A549 (cell line): ENCODE data around the gene OR4B1.

ENCODE experiments used
- EP300 ChIP-seq, 2 experiments: fragments of >200 bp; sonication (Bioruptor Twin); formaldehyde crosslinking; IDR thresholded peaks; 2 replicates in 1 of 2; 3 replicates in 1 of 2; pipeline ENCODE4 v1.6.1; 2016 to 2017
- FOXS1 ChIP-seq: fragments of 250-450 bp; sonication (Bioruptor Pico); IDR thresholded peaks from 2 replicates; pipeline ENCODE4 v1.5.0; 2020; ENCODE audit warnings: mild to moderate bottlenecking, moderate library complexity
- HDAC2 ChIP-seq: fragments of 200-600 bp; sonication (generic); IDR thresholded peaks from 2 replicates; pipeline ENCODE4 v1.6.1; 2016
- JUN ChIP-seq, 2 experiments: fragments of >200 bp; sonication (Bioruptor Twin); formaldehyde crosslinking; IDR thresholded peaks; 2 replicates in 1 of 2; 3 replicates in 1 of 2; pipeline ENCODE4 v1.6.1; 2016 to 2017
- KDM5A ChIP-seq: fragments of 200-600 bp; sonication (generic); IDR thresholded peaks from 2 replicates; pipeline ENCODE4 v1.6.1; 2016; ENCODE audit warnings: antibody characterized with exemption, mild to moderate bottlenecking
- MAFK ChIP-seq: fragments of 450-650 bp; IDR thresholded peaks from 2 replicates; pipeline ENCODE4 v1.6.1; 2014; ENCODE audit not compliant: partially characterized antibody
- NFE2L2 ChIP-seq: fragments of 150-350 bp; conservative IDR thresholded peaks from 2 replicates; pipeline ENCODE4 v1.6.1; 2014; ENCODE audit warnings: low read length
- POLR2A ChIP-seq: IDR thresholded peaks from 2 replicates; pipeline ENCODE4 v1.6.1; 2012; ENCODE audit warnings: mild to moderate bottlenecking, low read length
- RARB ChIP-seq: fragments of 250-450 bp; sonication (Bioruptor Pico); IDR thresholded peaks from 2 replicates; pipeline ENCODE4 v1.8.0; 2021; ENCODE audit warnings: mild to moderate bottlenecking, moderate library complexity
- RFX5 ChIP-seq: fragments of 450-650 bp; IDR thresholded peaks from 2 replicates; pipeline ENCODE4 v1.7.1; 2014; ENCODE audit warnings: antibody characterized with exemption, mild to moderate bottlenecking, moderate library complexity
- SMC3 ChIP-seq: fragments of >200 bp; sonication (Bioruptor Twin); formaldehyde crosslinking; IDR thresholded peaks from 3 replicates; pipeline ENCODE4 v1.6.1; 2018; ENCODE audit warnings: inconsistent platforms
- TF ChIP-seq, protein P1 (sequence below): fragments of >200 bp; sonication (Bioruptor Twin); formaldehyde crosslinking; IDR thresholded peaks from 3 replicates; pipeline ENCODE4 v1.5.1; 2016
- TF ChIP-seq, protein P2 (sequence below): IDR thresholded peaks from 2 replicates; pipeline ENCODE4 v1.6.1; 2012

DNA sequence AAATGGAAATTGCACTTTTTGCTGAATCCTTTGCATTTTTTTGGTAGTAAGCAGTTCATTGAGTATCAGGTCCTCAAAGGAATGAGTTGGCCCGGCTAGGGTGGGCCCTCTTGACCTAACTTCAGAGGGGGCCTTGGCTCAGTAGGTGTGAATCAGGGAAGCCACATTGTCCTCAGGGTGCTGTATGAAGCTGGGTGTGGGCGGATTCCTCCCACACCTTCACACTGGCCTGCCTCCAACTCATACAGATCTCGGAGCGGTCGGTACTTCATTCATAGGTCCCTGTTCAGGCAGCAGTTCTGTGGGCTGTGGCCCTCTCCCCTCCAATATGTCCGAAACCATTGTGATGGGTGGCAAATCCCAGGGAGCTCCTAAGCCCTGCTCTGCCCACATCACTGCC is 47.4 kb upstream of the OR4B1 start:
- TF ChIP-seq, protein P1, sequence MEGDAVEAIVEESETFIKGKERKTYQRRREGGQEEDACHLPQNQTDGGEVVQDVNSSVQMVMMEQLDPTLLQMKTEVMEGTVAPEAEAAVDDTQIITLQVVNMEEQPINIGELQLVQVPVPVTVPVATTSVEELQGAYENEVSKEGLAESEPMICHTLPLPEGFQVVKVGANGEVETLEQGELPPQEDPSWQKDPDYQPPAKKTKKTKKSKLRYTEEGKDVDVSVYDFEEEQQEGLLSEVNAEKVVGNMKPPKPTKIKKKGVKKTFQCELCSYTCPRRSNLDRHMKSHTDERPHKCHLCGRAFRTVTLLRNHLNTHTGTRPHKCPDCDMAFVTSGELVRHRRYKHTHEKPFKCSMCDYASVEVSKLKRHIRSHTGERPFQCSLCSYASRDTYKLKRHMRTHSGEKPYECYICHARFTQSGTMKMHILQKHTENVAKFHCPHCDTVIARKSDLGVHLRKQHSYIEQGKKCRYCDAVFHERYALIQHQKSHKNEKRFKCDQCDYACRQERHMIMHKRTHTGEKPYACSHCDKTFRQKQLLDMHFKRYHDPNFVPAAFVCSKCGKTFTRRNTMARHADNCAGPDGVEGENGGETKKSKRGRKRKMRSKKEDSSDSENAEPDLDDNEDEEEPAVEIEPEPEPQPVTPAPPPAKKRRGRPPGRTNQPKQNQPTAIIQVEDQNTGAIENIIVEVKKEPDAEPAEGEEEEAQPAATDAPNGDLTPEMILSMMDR, result no peak
- TF ChIP-seq SMC3 (no peak), RFX5 (no peak), RARB (CRISPR knock-in tag) (no peak), JUN (IDR thresholded peaks at IDR 0.05) (no peak), HDAC2 (no peak), EP300 (IDR thresholded peaks at IDR 0.05) (no peak), NFE2L2 (no peak), FOXS1 (CRISPR knock-in tag) (no peak), POLR2A (no peak), MAFK (no peak), KDM5A (no peak)
- TF ChIP-seq, protein P2, sequence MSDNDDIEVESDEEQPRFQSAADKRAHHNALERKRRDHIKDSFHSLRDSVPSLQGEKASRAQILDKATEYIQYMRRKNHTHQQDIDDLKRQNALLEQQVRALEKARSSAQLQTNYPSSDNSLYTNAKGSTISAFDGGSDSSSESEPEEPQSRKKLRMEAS, result no peak
